Measurements from ENCODE around the gene RNASE1. TPM values are rescaled to one million over a fixed set of nuclear protein-coding genes. Genes with fewer than 3 reads are reported as not detected.
"Not testable (repeated sequence)": the region's sequence is repeated elsewhere in the genome, so short reads cannot be mapped to it uniquely, and the experiment has no call there.

Gene RNASE1
- total RNA-seq, 1 donor: 1.1 TPM

DNA sequence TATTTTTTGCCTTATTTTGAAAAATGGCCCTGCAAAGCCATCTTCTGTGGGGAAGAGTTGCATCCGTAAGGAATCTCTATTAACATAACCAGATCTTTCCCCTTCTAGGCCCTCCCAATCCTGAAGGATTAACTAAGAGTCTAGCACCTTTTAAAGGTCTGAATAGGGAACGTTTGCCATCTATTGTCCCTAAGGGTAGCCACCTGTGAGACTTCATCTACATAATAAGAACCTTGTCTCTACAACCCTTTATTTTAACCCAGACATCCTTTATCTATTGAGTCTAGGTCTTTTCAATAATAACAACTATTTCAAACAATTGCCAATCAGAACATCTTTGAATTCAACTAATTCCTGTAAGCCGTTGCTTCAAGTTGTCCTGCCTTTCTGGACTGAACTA is 30.0 kb downstream of the RNASE1 start:
- Histone ChIP-seq H3K27ac (ENCODE audit: low read depth, low read length) (no peak overlapping the region), H3K9me3 (ENCODE audit: low read depth, low read length) (no peaks in the 10 kb centered on the region), H4K20me1 (ENCODE audit: insufficient read depth, low read length) (no peaks in the 10 kb centered on the region), H2AFZ (ENCODE audit: low read length) (no peak overlapping the region), H3K27me3 (ENCODE audit: insufficient read depth, low read length) (no peaks in the 10 kb centered on the region), H3K36me3 (ENCODE audit: insufficient read depth, low read length) (no peaks in the 10 kb centered on the region), H3K79me2 (ENCODE audit: insufficient read depth, low read length) (no peaks in the 10 kb centered on the region), H3K4me2 (ENCODE audit: insufficient read depth, low read length) (no peak overlapping the region), H3K4me3 (ENCODE audit: insufficient read depth, low read length) (no peak overlapping the region), H3K4me1 (ENCODE audit: insufficient read depth, low read length) (no peaks in the 10 kb centered on the region)
- TF ChIP-seq, protein P1, sequence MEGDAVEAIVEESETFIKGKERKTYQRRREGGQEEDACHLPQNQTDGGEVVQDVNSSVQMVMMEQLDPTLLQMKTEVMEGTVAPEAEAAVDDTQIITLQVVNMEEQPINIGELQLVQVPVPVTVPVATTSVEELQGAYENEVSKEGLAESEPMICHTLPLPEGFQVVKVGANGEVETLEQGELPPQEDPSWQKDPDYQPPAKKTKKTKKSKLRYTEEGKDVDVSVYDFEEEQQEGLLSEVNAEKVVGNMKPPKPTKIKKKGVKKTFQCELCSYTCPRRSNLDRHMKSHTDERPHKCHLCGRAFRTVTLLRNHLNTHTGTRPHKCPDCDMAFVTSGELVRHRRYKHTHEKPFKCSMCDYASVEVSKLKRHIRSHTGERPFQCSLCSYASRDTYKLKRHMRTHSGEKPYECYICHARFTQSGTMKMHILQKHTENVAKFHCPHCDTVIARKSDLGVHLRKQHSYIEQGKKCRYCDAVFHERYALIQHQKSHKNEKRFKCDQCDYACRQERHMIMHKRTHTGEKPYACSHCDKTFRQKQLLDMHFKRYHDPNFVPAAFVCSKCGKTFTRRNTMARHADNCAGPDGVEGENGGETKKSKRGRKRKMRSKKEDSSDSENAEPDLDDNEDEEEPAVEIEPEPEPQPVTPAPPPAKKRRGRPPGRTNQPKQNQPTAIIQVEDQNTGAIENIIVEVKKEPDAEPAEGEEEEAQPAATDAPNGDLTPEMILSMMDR (IDR thresholded peaks at IDR 0.05; ENCODE audit: extremely low read depth, low read depth, low read length): no peak
- no peak for DNase-seq (ENCODE audit: insufficient read length, low spot score, missing footprints)

DNA sequence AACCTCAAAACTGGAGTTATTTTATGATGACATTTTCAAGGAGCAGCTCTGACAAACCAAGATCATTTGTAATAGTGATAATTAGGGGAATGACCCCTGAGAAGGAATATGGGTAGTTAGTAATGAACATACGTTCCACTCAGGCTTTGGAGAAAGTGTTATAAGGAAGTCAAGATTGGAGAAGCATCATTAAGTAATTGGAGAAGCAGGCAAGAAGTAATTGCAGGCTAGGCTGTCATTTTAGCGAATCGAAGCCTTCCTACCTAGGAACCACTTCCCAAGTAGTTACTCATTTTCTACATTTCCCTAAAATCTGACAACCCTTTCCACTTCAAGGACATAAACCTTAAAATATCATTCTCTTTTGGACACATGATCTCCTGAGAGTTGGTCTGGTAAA is 33.2 kb downstream of the RNASE1 start:
- no peak for DNase-seq (ENCODE audit: insufficient read length, low spot score, missing footprints)
- Histone ChIP-seq H3K9me3 (ENCODE audit: low read depth, low read length) (no peaks in the 10 kb centered on the region), H3K79me2 (ENCODE audit: insufficient read depth, low read length) (no peaks in the 10 kb centered on the region), H3K4me3 (ENCODE audit: insufficient read depth, low read length) (no peak overlapping the region), H2AFZ (ENCODE audit: low read length) (no peak overlapping the region), H3K27ac (ENCODE audit: low read depth, low read length) (no peak overlapping the region), H3K27me3 (ENCODE audit: insufficient read depth, low read length) (no peaks in the 10 kb centered on the region), H3K36me3 (ENCODE audit: insufficient read depth, low read length) (no peaks in the 10 kb centered on the region), H4K20me1 (ENCODE audit: insufficient read depth, low read length) (no peaks in the 10 kb centered on the region), H3K4me1 (ENCODE audit: insufficient read depth, low read length) (no peaks in the 10 kb centered on the region), H3K4me2 (ENCODE audit: insufficient read depth, low read length) (no peak overlapping the region)
- TF ChIP-seq, protein P1 (IDR thresholded peaks at IDR 0.05; ENCODE audit: extremely low read depth, low read depth, low read length): no peak

DNA sequence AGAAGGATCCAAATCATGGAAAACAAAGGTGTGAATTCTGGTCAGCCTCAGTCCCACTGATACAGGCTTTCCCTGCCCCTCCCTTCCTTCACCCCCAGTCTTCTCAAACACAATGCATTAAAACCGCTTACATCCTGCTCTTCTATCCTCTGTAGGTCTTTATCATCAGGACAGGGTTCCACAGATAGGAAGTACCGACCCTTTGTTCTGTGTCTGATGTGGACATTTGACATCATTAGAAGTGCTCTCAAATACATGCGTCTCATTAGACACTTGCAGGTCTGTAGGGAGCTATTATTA is 34.1 kb downstream of the RNASE1 start:
- Histone ChIP-seq H2AFZ (ENCODE audit: low read length) (no peak overlapping the region), H3K4me2 (ENCODE audit: insufficient read depth, low read length) (no peak overlapping the region), H4K20me1 (ENCODE audit: insufficient read depth, low read length) (no peaks in the 10 kb centered on the region), H3K27me3 (ENCODE audit: insufficient read depth, low read length) (no peaks in the 10 kb centered on the region), H3K4me1 (ENCODE audit: insufficient read depth, low read length) (no peaks in the 10 kb centered on the region), H3K27ac (ENCODE audit: low read depth, low read length) (no peak overlapping the region), H3K79me2 (ENCODE audit: insufficient read depth, low read length) (no peaks in the 10 kb centered on the region), H3K36me3 (ENCODE audit: insufficient read depth, low read length) (no peaks in the 10 kb centered on the region), H3K9me3 (ENCODE audit: low read depth, low read length) (no peaks in the 10 kb centered on the region), H3K4me3 (ENCODE audit: insufficient read depth, low read length) (no peak overlapping the region)
- DNase-seq (ENCODE audit: insufficient read length, low spot score, missing footprints): no peak
- TF ChIP-seq, protein P1 (IDR thresholded peaks at IDR 0.05; ENCODE audit: extremely low read depth, low read depth, low read length): no peak

DNA sequence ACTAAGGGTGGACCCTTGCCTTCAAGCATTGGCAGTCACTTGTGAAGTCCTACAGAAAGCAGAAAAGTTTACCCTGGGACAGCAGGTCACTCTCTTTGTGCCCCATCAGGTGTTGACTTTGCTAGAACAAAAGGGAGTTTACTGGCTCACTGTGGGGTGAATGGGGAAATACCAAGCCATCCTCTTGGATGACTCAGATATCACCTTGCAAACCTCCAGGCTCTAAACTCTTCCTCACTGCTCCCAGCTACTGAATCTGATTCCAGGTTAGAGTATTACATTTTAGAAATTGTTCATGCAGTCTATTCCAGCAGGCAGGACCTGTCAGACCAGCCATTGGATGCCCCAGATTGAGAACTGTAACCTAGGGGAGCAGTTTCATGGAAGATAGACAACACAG is 41.7 kb downstream of the RNASE1 start:
- TF ChIP-seq, protein P1 (IDR thresholded peaks at IDR 0.05; ENCODE audit: extremely low read depth, low read depth, low read length): no peak

DNA sequence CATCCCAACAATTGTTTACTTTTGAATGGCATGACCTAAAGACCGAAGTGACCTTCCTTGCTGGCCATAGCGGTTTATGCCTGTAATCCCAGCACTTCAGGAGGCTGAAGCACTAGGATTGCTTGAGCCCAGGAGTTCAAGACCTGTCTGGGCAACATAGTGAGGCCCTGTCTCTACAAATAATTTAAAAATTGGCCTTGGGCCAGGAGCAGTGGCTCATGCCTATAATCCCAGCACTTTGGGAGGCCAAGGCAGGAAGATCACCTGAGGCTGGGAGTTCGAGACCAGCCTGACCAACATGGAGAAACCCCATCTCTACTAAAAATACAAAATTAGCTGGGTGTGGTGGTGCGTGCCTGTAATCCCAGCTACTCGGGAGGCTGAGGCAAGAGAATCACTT is 43.2 kb downstream of the RNASE1 start:
- H3K27me3 ChIP-seq (ENCODE audit: insufficient read depth, low read length); H4K20me1 ChIP-seq (ENCODE audit: insufficient read depth, low read length); H3K79me2 ChIP-seq (ENCODE audit: insufficient read depth, low read length); DNase-seq (ENCODE audit: insufficient read length, low spot score, missing footprints); H3K27ac ChIP-seq (ENCODE audit: low read depth, low read length); H2AFZ ChIP-seq (ENCODE audit: low read length); H3K4me2 ChIP-seq (ENCODE audit: insufficient read depth, low read length); H3K4me3 ChIP-seq (ENCODE audit: insufficient read depth, low read length); H3K36me3 ChIP-seq (ENCODE audit: insufficient read depth, low read length); H3K9me3 ChIP-seq (ENCODE audit: low read depth, low read length); H3K4me1 ChIP-seq (ENCODE audit: insufficient read depth, low read length): not testable (repeated sequence)

More for the DNA sequence above, 41.7 kb downstream of the RNASE1 start:
- Histone ChIP-seq H3K9me3 (ENCODE audit: low read depth, low read length) (no peaks in the 10 kb centered on the region), H2AFZ (ENCODE audit: low read length) (no peak overlapping the region), H3K27ac (ENCODE audit: low read depth, low read length) (no peak overlapping the region), H4K20me1 (ENCODE audit: insufficient read depth, low read length) (no peaks in the 10 kb centered on the region), H3K4me1 (ENCODE audit: insufficient read depth, low read length) (no peaks in the 10 kb centered on the region), H3K4me2 (ENCODE audit: insufficient read depth, low read length) (no peak overlapping the region), H3K36me3 (ENCODE audit: insufficient read depth, low read length) (no peaks in the 10 kb centered on the region), H3K4me3 (ENCODE audit: insufficient read depth, low read length) (no peak overlapping the region), H3K79me2 (ENCODE audit: insufficient read depth, low read length) (no peaks in the 10 kb centered on the region), H3K27me3 (ENCODE audit: insufficient read depth, low read length) (no peaks in the 10 kb centered on the region)
- no peak for DNase-seq (ENCODE audit: insufficient read length, low spot score, missing footprints)
